Measurements from ENCODE around the gene ZBTB20.

GRCh38 chr3:114452256-114452655 lies 694.8 kb downstream of the ZBTB20 start:
- TF ChIP-seq CTCF (IDR thresholded peaks at IDR 0.05) (no peak), POLR2A (IDR thresholded peaks at IDR 0.05) (no peak)
